Right atrium auricular region (tissue), 2 donors: ENCODE data around the gene CDH13. TPM values are rescaled to one million over a fixed set of nuclear protein-coding genes. Genes with fewer than 3 reads are reported as not detected.

Source experiments
- DNase-seq: peaks from one replicate; pipeline ENCODE4 v3.0.0-alpha.2; 2019; ENCODE audit warnings: low spot score
- H3K27ac ChIP-seq, 2 donors: fragments of 200-600 bp; sonication (generic); 1 replicate in 1 of 2; 2 replicates in 1 of 2; pipeline ENCODE4 v1.5.1; 2016 to 2019
- H3K27me3 ChIP-seq, 2 donors: fragments of 200-600 bp; sonication (generic); one replicate each; pipeline versions ENCODE4 v1.5.1 to v1.6.0; 2017 to 2019
- H3K36me3 ChIP-seq: fragments of 200-600 bp; sonication (generic); one replicate; pipeline ENCODE4 v1.5.1; 2016
- H3K4me1 ChIP-seq, 2 donors: fragments of 200-600 bp; sonication (generic); one replicate each; pipeline versions ENCODE4 v1.5.1 to v1.6.0; 2017 to 2019
- H3K4me3 ChIP-seq, 2 donors: fragments of 200-600 bp; sonication (generic); 1 replicate in 1 of 2; 2 replicates in 1 of 2; pipeline ENCODE4 v1.5.1; 2017 to 2019; ENCODE audit warnings: mild to moderate bottlenecking in 1 of 2, moderate library complexity in 1 of 2
- H3K9me3 ChIP-seq, 2 donors: fragments of 200-600 bp; sonication (generic); one replicate each; pipeline ENCODE4 v1.5.1; 2019
- total RNA-seq, 2 donors: library from RNA; depleted of rRNA; stranded (reverse); fragments of >200 nt; gene quantifications; one replicate each; pipeline ENCODE4 v1.1.0, GENCODE V29; 2016
- TF ChIP-seq, protein P1 (sequence below), 2 donors: fragments of 200-600 bp; sonication (generic); IDR thresholded peaks; one replicate each; pipeline ENCODE4 v1.5.1; 2019; ENCODE audit warnings: antibody characterized with exemption in 2 of 2

The CDH13 gene
- total RNA-seq, 2 donors from 2014 or later, result 75.4 to 85.9 TPM

DNA sequence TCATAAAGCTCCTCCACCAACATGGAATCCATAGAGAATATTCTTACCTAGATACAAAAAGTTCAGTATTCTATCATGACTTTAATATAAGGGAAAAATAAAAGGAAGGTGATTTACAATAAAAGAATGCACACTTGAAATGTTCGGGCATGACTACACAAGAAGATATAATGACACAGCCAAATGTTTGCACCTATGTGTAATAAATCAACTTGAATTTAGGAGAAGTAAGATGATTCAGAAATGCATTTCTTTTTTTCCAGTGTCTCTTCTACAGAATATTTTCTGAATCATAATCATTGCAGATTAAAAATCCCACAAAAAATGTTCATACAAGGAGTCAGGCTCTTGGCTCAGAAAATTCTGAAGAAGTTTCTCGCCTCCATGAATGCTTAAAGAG lies 777.0 kb downstream of the CDH13 start:
- no peak overlapping the region for H3K4me3 ChIP-seq
- H3K27ac ChIP-seq, result no peak overlapping the region
- H3K36me3 ChIP-seq, result no peaks in the 10 kb centered on the region
- TF ChIP-seq, protein P1, sequence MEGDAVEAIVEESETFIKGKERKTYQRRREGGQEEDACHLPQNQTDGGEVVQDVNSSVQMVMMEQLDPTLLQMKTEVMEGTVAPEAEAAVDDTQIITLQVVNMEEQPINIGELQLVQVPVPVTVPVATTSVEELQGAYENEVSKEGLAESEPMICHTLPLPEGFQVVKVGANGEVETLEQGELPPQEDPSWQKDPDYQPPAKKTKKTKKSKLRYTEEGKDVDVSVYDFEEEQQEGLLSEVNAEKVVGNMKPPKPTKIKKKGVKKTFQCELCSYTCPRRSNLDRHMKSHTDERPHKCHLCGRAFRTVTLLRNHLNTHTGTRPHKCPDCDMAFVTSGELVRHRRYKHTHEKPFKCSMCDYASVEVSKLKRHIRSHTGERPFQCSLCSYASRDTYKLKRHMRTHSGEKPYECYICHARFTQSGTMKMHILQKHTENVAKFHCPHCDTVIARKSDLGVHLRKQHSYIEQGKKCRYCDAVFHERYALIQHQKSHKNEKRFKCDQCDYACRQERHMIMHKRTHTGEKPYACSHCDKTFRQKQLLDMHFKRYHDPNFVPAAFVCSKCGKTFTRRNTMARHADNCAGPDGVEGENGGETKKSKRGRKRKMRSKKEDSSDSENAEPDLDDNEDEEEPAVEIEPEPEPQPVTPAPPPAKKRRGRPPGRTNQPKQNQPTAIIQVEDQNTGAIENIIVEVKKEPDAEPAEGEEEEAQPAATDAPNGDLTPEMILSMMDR (IDR thresholded peaks at IDR 0.05), result no peak
- no peaks in the 10 kb centered on the region for H3K4me1 ChIP-seq
- H3K9me3 ChIP-seq, result no peaks in the 10 kb centered on the region
- H3K27me3 ChIP-seq, result no peaks in the 10 kb centered on the region
- no peak for DNase-seq

DNA sequence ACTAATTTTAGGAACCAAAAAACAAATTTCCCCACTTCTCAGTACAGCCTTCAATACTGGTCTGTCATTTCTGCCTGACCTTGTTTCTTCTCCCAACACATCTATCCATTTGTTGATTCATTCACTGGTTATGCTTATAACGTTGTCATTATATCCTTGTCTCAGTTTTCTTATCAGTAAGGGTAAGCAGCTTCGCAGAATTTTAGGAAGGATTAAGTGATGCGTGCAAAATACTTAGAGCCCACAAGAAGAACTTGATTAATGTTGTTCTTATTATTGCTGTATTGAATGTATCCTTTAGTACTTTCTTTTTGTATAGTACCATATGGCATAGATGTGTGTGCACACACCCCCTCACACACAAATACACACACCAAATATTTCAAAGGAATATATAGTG lies 777.5 kb downstream of the CDH13 start:
- H3K9me3 ChIP-seq, result no peaks in the 10 kb centered on the region

DNA sequence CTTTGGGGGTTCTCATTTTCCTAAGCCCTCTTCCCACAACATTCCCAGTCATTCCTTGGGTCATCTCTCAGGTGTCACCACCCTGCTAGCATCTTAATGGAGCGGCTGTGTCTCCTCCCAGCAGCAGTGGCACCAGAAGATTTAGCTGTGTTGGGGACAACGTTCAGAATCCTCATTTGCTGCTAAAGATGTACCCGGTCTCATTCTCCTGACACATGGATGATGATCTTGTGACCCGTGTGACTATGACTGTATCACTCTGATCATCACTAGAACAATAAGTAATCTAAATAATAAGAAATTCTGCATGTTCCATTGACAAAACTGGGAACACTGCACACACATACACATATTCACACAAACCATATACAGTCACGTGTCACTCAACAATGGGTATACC lies 781.2 kb downstream of the CDH13 start:
- Histone ChIP-seq H3K9me3 (no peaks in the 10 kb centered on the region), H3K27me3 (no peaks in the 10 kb centered on the region), H3K4me1 (no peaks in the 10 kb centered on the region), H3K36me3 (no peaks in the 10 kb centered on the region), H3K4me3 (no peak overlapping the region), H3K27ac (no peak overlapping the region)
- TF ChIP-seq, protein P1 (IDR thresholded peaks at IDR 0.05), result no peak
- DNase-seq, result no peak

More for the DNA sequence above, 777.5 kb downstream of the CDH13 start:
- TF ChIP-seq, protein P1 (IDR thresholded peaks at IDR 0.05), result no peak
- Histone ChIP-seq H3K27me3 (no peaks in the 10 kb centered on the region), H3K4me1 (no peaks in the 10 kb centered on the region), H3K36me3 (no peaks in the 10 kb centered on the region), H3K27ac (no peak overlapping the region), H3K4me3 (no peak overlapping the region)
- DNase-seq, result no peak

DNA sequence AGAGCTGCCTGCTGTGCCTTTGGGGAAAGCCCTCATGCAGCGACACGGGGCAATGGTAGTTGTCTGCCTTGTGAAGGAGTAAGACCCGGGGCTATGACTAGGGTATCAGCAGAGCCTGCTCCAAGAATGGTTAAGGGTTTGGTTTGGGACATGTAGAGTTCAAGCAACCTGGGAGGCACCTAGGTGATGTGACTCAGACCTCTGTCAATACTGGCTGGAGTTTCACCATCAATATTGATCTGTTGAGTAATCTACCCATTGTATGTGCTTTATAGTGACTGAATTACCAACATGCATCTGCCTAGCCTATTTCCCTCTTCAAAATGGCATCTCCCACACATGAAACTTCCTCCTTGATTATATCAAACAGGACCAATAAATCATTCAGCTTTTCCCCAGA lies 782.6 kb downstream of the CDH13 start:
- Histone ChIP-seq H3K4me3 (no peak overlapping the region), H3K4me1 (no peaks in the 10 kb centered on the region), H3K27ac (no peak overlapping the region), H3K27me3 (no peaks in the 10 kb centered on the region), H3K36me3 (no peaks in the 10 kb centered on the region), H3K9me3 (no peaks in the 10 kb centered on the region)
- DNase-seq, result no peak
- TF ChIP-seq, protein P1 (IDR thresholded peaks at IDR 0.05), result no peak

DNA sequence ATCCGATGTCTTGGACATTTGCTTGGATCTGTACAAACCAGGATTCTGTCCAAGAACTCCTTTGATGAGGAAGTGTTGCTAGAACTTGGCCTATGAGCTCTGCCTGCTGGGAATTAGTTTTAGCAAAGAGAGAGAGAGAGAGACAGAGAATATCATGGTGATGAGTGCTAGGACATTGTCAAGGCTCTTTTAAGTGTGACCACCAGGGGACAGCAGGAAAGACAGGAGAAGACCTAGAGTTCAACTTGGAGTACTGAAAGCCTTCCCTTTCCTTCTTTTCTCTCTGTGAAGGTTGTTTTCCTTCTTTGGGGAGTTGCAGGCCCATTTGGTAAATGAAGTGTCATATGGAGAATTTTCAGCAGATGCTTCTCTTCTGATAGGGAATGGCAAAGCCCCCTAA lies 791.8 kb downstream of the CDH13 start:
- no peak overlapping the region for H3K4me3 ChIP-seq
- no peak overlapping the region for H3K27ac ChIP-seq
- no peaks in the 10 kb centered on the region for H3K36me3 ChIP-seq
- DNase-seq, result no peak
- no peaks in the 10 kb centered on the region for H3K4me1 ChIP-seq
- no peaks in the 10 kb centered on the region for H3K27me3 ChIP-seq
- TF ChIP-seq, protein P1 (IDR thresholded peaks at IDR 0.05), result no peak
- no peaks in the 10 kb centered on the region for H3K9me3 ChIP-seq

DNA sequence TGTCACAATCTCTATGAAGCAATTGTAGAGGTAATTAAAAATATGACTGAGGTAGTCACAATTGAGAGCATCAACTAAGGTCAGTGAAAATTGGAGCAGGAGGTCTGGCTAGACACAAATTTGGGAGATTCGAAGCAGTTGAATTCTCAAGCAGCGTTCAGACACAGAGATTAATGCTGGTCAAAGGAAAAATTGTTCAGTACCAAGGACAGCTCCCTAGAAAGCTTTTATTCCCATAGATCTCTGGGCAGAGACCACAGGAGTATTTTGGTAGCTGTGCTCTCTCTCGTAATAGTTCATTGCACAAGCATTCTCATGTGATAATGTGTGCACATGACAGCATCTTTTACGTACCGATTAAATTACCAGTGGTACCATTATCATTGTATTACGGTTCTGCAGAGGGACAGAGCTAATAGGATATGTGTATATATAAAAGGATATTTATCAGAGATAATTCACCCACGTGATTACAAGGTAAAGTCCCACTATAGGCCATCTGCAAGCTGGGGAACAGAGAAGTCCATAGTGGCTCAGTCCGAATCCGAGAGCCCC lies 793.5 kb downstream of the CDH13 start:
- no peaks in the 10 kb centered on the region for H3K27me3 ChIP-seq
- H3K4me3 ChIP-seq, result no peak overlapping the region
- DNase-seq, result no peak
- no peak overlapping the region for H3K27ac ChIP-seq
- no peaks in the 10 kb centered on the region for H3K9me3 ChIP-seq
- no peaks in the 10 kb centered on the region for H3K36me3 ChIP-seq
- TF ChIP-seq, protein P1 (IDR thresholded peaks at IDR 0.05), result no peak
- H3K4me1 ChIP-seq, result no peaks in the 10 kb centered on the region
